ENCODE measurements around the gene LTB. TPM values are rescaled to one million over a fixed set of nuclear protein-coding genes. Genes with fewer than 3 reads are reported as not detected.
A peak's percentile ranks its signal among the peaks of the same experiment; 100 is the strongest.

LTB gene
- total and polyA plus RNA-seq, 9 of the 15 experiments (the other 6 are each of a cell fraction or from before 2014, with no cell fraction given), result 0.07 to 0.51 TPM; not detected in 7

GRCh38 chr6:31546958-31547726, 35.1 kb downstream of the LTB start, which contains the start of gene NFKBIL1 (continued):
- TF ChIP-seq AFF4 (CRISPR knock-in tag; IDR thresholded peaks at IDR 0.05) (0 out of 2 replicates have a peak, but pooled peaks have one; percentile 74), ZFP1 (CRISPR knock-in tag; IDR thresholded peaks at IDR 0.05) (no peak), E2F5 (CRISPR knock-in tag; IDR thresholded peaks at IDR 0.05) (no peak), GABPA (tag; conservative IDR thresholded peaks at IDR 0.05; ENCODE audit: low read depth) (peak; percentile 100), MXD1 (CRISPR knock-in tag; IDR thresholded peaks at IDR 0.05; ENCODE audit: borderline replicate concordance, poor library complexity, severe bottlenecking) (no peak), ELK1 (CRISPR knock-in tag; IDR thresholded peaks at IDR 0.05) (no peak), FOXJ2 (tag; IDR thresholded peaks at IDR 0.05) (no peak; the same call in 1 of the 2 replicates), BCL6 (CRISPR knock-in tag; IDR thresholded peaks at IDR 0.05) (no peak), PKNOX1 (IDR thresholded peaks at IDR 0.05) (peak; percentile 91), FOXK2 (conservative IDR thresholded peaks at IDR 0.05 in 1 of 2, IDR thresholded peaks at IDR 0.05 in 1 of 2; ENCODE audit: low read depth in 2 of 2) (peak; percentile 38 to 60), ATF6 (CRISPR knock-in tag; IDR thresholded peaks at IDR 0.05) (0 out of 2 replicates have a peak, but pooled peaks have one; percentile 45), RBM15 (IDR thresholded peaks at IDR 0.05; ENCODE audit: insufficient read depth, low read length) (no peak), EP400 (IDR thresholded peaks at IDR 0.05) (peak; percentile 93), XRCC5 (IDR thresholded peaks at IDR 0.05; ENCODE audit: low read depth, low read length) (peak; percentile 93), PCBP2 (IDR thresholded peaks at IDR 0.05; ENCODE audit: low read depth, low read length, poor library complexity, severe bottlenecking) (no peak), COPS2 (conservative IDR thresholded peaks at IDR 0.05) (no peak), HMGN3 (IDR thresholded peaks at IDR 0.05; ENCODE audit: borderline replicate concordance, extremely low read depth, insufficient read length, low read depth, low read length) (no peak)

Data from K562 (cell line).